Neural cell (in vitro differentiated cells): Measurements from ENCODE around the gene IDH3G. TPM values are rescaled to one million over a fixed set of nuclear protein-coding genes. Genes with fewer than 3 reads are reported as not detected.
A peak's percentile ranks its signal among the peaks of the same experiment; 100 is the strongest.

Source experiments
- H2AFZ ChIP-seq: fragments of 200-600, 300-800 bp; sonication (generic), shearing (Covaris generic); 2 replicates; pipeline ENCODE4 v1.6.0; 2014; ENCODE audit warnings: low read depth, mild to moderate bottlenecking, antibody characterized with exemption, low read length, moderate library complexity
- H3F3A ChIP-seq: fragments of 200-600 bp; shearing (Covaris generic); 2 replicates; pipeline ENCODE4 v1.6.1; 2016; ENCODE audit warnings: mild to moderate bottlenecking, moderate library complexity, mixed read lengths, antibody characterized with exemption, low read length; ENCODE audit not compliant: insufficient read depth, poor library complexity, severe bottlenecking
- H3K27ac ChIP-seq: fragments of 200-600, 300-800 bp; sonication (generic), shearing (Covaris generic); 2 replicates; pipeline ENCODE4 v1.5.1; 2014; ENCODE audit warnings: mild to moderate bottlenecking, low read length, moderate library complexity
- H3K27me3 ChIP-seq: fragments of 300-800, 200-600 bp; sonication (generic), shearing (Covaris generic); 2 replicates; pipeline ENCODE4 v1.6.0; 2014; ENCODE audit warnings: mild to moderate bottlenecking, low read depth, low read length, moderate library complexity; ENCODE audit not compliant: insufficient read depth
- H3K36me3 ChIP-seq: fragments of 300-800, 200-600 bp; sonication (generic), shearing (Covaris generic); 2 replicates; pipeline ENCODE4 v1.5.1; 2014; ENCODE audit warnings: mild to moderate bottlenecking, antibody characterized with exemption, low read length, moderate library complexity; ENCODE audit not compliant: insufficient read depth
- H3K4me2 ChIP-seq: fragments of 300-800, 200-600 bp; sonication (generic), shearing (Covaris generic); 2 replicates; pipeline ENCODE4 v1.6.0; 2014; ENCODE audit warnings: mild to moderate bottlenecking, low read length
- H3K4me3 ChIP-seq: fragments of 300-800, 200-600 bp; sonication (generic), shearing (Covaris generic); 2 replicates; pipeline ENCODE4 v1.5.1; 2014; ENCODE audit warnings: mild to moderate bottlenecking, low read length, moderate library complexity
- H3K79me2 ChIP-seq: fragments of 200-600 bp; shearing (Covaris generic); replicated peaks from 2 replicates; pipeline ENCODE4 v1.6.0; 2014; ENCODE audit warnings: mild to moderate bottlenecking, low read length, moderate library complexity; ENCODE audit not compliant: insufficient read depth
- H3K9ac ChIP-seq: fragments of 300-800, 200-600 bp; sonication (generic), shearing (Covaris generic); 2 replicates; pipeline ENCODE4 v1.6.1; 2016; ENCODE audit warnings: mild to moderate bottlenecking, low read length, mixed read lengths
- H3K9me2 ChIP-seq: fragments of 200-600 bp; shearing (Covaris generic); 2 replicates; pipeline ENCODE4 v1.6.1; 2016; ENCODE audit warnings: mild to moderate bottlenecking, low read length, mixed read lengths; ENCODE audit not compliant: insufficient read depth
- H3K9me3 ChIP-seq: fragments of 200-600, 300-800 bp; sonication (generic), shearing (Covaris generic); 2 replicates; pipeline ENCODE4 v1.6.1; 2016; ENCODE audit warnings: mild to moderate bottlenecking, mixed run types, low read length, moderate library complexity, mixed read lengths
- H4K20me1 ChIP-seq: fragments of 200-600 bp; shearing (Covaris generic); 2 replicates; pipeline ENCODE4 v1.6.1; 2016; ENCODE audit warnings: mild to moderate bottlenecking, mixed run types; ENCODE audit not compliant: insufficient read depth
- EP300 ChIP-seq: fragments of 450-650 bp; conservative IDR thresholded peaks from 2 replicates; pipeline ENCODE4 v1.6.1; 2014; ENCODE audit warnings: antibody characterized with exemption, mild to moderate bottlenecking, moderate library complexity; ENCODE audit not compliant: poor library complexity, severe bottlenecking
- EZH2 ChIP-seq: fragments of 200-600, 300-800 bp; shearing (Covaris generic), sonication (generic); IDR thresholded peaks from 2 replicates; pipeline ENCODE4 v1.6.1; 2014; ENCODE audit warnings: antibody characterized with exemption, low read length, borderline replicate concordance, mild to moderate bottlenecking; ENCODE audit not compliant: insufficient read depth, poor library complexity, severe bottlenecking
- MXI1 ChIP-seq: fragments of 450-650 bp; conservative IDR thresholded peaks from 2 replicates; pipeline ENCODE4 v1.6.1; 2014; ENCODE audit warnings: antibody characterized with exemption, mild to moderate bottlenecking; ENCODE audit not compliant: poor library complexity, severe bottlenecking
- POLR2AphosphoS5 ChIP-seq: IDR thresholded peaks from 2 replicates; pipeline ENCODE4 v1.6.1; 2012
- RAD21 ChIP-seq: fragments of 450-650 bp; conservative IDR thresholded peaks from 2 replicates; pipeline ENCODE4 v1.6.1; 2014; ENCODE audit warnings: antibody characterized with exemption, mild to moderate bottlenecking, moderate library complexity
- SMC3 ChIP-seq: fragments of 450-650 bp; conservative IDR thresholded peaks from 2 replicates; pipeline ENCODE4 v1.6.1; 2014; ENCODE audit warnings: antibody characterized with exemption, mild to moderate bottlenecking, moderate library complexity; ENCODE audit not compliant: poor library complexity
- TAF1 ChIP-seq: IDR thresholded peaks from 2 replicates; pipeline ENCODE4 v1.6.1; 2012; ENCODE audit warnings: low read depth
- polyA plus RNA-seq: library from polyadenylated mRNA; depleted of rRNA; stranded (reverse); fragments of >200 nt; gene quantifications from 2 replicates; pipeline ENCODE4 v1.2.3, GENCODE V29; 2014
- TF ChIP-seq, protein P1 (sequence below): IDR thresholded peaks from 2 replicates; pipeline ENCODE4 v1.6.1; 2012; ENCODE audit warnings: borderline replicate concordance

IDH3G gene
- polyA plus RNA-seq, 1 donor from 2014 or later: 64.7 TPM

DNA sequence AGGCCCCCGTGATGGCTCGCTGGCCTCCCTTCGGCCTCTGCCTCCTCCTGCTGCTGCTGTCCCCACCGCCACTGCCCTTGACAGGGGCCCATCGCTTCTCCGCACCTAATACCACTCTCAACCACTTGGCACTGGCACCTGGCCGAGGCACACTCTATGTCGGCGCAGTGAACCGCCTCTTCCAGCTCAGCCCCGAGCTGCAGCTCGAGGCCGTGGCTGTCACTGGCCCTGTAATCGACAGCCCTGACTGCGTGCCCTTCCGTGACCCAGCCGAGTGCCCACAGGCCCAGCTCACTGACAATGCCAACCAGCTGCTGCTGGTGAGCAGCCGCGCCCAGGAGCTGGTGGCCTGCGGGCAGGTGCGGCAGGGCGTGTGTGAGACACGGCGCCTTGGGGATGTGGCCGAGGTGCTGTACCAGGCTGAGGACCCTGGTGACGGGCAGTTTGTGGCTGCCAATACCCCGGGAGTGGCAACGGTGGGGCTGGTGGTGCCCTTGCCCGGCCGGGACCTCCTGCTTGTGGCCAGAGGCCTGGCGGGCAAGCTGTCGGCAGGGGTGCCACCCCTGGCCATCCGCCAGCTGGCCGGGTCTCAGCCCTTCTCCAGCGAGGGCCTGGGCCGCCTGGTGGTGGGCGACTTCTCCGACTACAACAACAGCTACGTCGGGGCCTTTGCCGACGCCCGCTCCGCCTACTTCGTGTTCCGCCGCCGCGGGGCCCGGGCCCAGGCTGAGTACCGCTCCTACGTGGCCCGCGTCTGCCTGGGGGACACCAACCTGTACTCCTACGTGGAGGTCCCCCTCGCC, 27.1 kb downstream of the IDH3G start:
- Histone ChIP-seq H3K9me3 (no peaks in the 10 kb centered on the region), H3K9ac (peak overlapping the region; percentile 69), H3K27me3 (no peaks in the 10 kb centered on the region), H4K20me1 (no peaks in the 10 kb centered on the region), H3K36me3 (no peaks in the 10 kb centered on the region), H2AFZ (no peak overlapping the region), H3K9me2 (no peaks in the 10 kb centered on the region), H3K4me2 (no peak overlapping the region), H3K27ac (peak overlapping the region; percentile 81), H3K4me3 (peak overlapping the region; percentile 45), H3K79me2 (no peaks in the 10 kb centered on the region), H3F3A (no peaks in the 10 kb centered on the region)
- no peak for TF ChIP-seq SMC3

DNA sequence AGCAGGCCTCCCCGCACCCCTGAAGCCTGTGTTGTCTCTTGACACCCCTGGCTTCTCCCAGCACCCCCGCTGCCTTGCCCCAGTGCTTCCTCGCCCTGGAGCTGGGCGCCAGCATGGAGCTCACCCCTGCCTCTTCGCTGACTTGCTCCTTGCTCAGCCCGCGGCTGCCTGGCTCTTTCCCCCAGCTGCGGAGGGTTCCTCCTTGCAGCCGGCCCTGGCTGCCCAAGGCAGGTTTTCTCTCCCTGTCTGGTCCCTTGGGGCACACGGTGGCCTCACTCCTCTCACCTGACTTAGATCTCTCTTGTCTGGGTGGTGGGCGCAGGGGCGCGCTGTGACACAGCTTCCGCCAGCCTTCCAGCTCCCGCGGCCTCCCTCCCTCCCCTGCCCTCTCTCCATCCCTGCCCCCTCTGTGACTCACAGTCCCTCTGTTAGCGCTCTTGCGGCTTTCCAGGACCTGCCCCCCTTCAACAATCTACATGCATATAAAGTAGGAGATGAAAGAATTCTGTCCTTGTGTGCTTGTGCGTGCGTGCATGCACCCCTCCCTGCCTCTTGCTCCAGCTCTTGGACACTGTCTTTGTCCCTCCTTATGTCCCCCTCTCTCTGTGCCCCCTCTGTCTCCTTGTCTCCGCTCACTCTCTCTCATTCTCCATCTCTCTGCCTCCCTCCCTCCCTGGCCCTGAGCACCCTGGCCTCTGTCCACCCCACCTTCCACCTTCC, 27.9 kb downstream of the IDH3G start:
- H4K20me1 ChIP-seq: no peaks in the 10 kb centered on the region
- no peaks in the 10 kb centered on the region for H3K9me3 ChIP-seq
- H3K27ac ChIP-seq: peak overlapping the region; percentile 81
- H3K79me2 ChIP-seq: no peaks in the 10 kb centered on the region
- H3K4me2 ChIP-seq: no peak overlapping the region
- H3K27me3 ChIP-seq: no peaks in the 10 kb centered on the region
- H3F3A ChIP-seq: no peaks in the 10 kb centered on the region
- peak overlapping the region; percentile 45 for H3K4me3 ChIP-seq
- H3K9me2 ChIP-seq: no peaks in the 10 kb centered on the region
- peak; percentile 45 for TF ChIP-seq SMC3
- peak; percentile 36 for TF ChIP-seq POLR2AphosphoS5
- TF ChIP-seq, protein P1, sequence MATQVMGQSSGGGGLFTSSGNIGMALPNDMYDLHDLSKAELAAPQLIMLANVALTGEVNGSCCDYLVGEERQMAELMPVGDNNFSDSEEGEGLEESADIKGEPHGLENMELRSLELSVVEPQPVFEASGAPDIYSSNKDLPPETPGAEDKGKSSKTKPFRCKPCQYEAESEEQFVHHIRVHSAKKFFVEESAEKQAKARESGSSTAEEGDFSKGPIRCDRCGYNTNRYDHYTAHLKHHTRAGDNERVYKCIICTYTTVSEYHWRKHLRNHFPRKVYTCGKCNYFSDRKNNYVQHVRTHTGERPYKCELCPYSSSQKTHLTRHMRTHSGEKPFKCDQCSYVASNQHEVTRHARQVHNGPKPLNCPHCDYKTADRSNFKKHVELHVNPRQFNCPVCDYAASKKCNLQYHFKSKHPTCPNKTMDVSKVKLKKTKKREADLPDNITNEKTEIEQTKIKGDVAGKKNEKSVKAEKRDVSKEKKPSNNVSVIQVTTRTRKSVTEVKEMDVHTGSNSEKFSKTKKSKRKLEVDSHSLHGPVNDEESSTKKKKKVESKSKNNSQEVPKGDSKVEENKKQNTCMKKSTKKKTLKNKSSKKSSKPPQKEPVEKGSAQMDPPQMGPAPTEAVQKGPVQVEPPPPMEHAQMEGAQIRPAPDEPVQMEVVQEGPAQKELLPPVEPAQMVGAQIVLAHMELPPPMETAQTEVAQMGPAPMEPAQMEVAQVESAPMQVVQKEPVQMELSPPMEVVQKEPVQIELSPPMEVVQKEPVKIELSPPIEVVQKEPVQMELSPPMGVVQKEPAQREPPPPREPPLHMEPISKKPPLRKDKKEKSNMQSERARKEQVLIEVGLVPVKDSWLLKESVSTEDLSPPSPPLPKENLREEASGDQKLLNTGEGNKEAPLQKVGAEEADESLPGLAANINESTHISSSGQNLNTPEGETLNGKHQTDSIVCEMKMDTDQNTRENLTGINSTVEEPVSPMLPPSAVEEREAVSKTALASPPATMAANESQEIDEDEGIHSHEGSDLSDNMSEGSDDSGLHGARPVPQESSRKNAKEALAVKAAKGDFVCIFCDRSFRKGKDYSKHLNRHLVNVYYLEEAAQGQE: no peak
- H3K36me3 ChIP-seq: no peaks in the 10 kb centered on the region
- H2AFZ ChIP-seq: no peak overlapping the region
- peak overlapping the region; percentile 69 for H3K9ac ChIP-seq

DNA sequence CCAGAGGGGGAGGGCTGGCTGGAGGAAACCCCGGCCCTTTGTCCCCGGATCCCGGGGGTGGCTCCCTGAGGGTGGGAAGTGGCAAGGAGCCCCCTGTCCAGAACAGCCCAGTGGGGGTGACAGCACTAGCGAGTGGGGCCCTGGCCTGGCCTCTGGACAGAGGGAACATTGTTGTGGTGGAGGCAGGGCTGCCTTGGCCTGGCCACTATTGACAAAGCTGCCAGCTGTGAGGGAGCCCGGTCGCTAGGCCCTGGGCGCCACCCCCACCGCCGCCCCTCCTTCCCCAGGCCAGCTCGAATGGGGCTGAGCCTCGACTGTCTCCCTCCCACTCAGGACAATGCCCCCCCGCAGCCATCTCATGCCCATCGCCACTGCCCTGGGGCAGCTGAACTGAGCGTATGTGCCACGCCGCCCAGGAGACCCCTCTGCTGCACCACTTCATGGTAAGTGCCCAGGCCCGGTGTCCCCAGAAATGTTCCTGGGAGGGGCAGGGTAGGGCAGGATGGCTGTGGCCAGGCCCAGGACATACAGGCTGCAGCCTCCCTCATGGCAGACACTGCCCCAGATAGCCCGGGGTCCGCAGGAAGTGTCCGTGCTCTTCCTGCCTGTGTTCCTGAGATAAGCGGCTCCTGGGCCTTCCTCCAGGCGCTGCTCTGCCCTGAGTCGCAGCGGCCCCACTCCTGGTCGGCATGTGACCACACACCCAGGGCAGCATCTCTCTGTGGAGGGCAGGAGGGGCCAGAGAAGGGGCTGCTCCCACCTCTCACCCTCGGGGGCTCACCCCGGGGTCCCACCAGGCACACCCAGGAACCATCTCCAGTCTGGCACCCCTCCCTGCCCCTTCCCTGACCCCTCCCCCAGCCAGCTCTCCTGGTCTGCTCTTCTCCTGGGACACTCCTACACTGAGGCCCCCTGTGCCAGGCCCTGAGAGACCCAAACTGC, 28.8 kb downstream of the IDH3G start:
- Histone ChIP-seq H2AFZ (no peak overlapping the region), H3K4me3 (peak overlapping the region; percentile 45)

More for the DNA sequence above, 28.8 kb downstream of the IDH3G start:
- peak overlapping the region; percentile 69 for H3K9ac ChIP-seq
- no peaks in the 10 kb centered on the region for H3K9me3 ChIP-seq
- no peaks in the 10 kb centered on the region for H3K79me2 ChIP-seq
- H3K27me3 ChIP-seq: no peaks in the 10 kb centered on the region
- no peaks in the 10 kb centered on the region for H4K20me1 ChIP-seq
- no peaks in the 10 kb centered on the region for H3F3A ChIP-seq
- H3K27ac ChIP-seq: peak overlapping the region; percentile 81
- TF ChIP-seq EZH2 (no peak), MXI1 (no peak), EP300 (no peak), TAF1 (no peak), POLR2AphosphoS5 (no peak), RAD21 (no peak), SMC3 (no peak)
- no peak overlapping the region for H3K4me2 ChIP-seq
- no peaks in the 10 kb centered on the region for H3K36me3 ChIP-seq
- H3K9me2 ChIP-seq: no peaks in the 10 kb centered on the region
